GM19452 (cell line): ENCODE results near the gene LGALS7.
"Not testable (repeated sequence)": the region's sequence is repeated elsewhere in the genome, so short reads cannot be mapped to it uniquely, and the experiment has no call there.

Experiments
- ATAC-seq: cut with Tn5 transposase; IDR thresholded peaks from one replicate; pipeline ENCODE4 v1.9.1; 2021; ENCODE audit not compliant: unreplicated experiment

Gene LGALS7

DNA sequence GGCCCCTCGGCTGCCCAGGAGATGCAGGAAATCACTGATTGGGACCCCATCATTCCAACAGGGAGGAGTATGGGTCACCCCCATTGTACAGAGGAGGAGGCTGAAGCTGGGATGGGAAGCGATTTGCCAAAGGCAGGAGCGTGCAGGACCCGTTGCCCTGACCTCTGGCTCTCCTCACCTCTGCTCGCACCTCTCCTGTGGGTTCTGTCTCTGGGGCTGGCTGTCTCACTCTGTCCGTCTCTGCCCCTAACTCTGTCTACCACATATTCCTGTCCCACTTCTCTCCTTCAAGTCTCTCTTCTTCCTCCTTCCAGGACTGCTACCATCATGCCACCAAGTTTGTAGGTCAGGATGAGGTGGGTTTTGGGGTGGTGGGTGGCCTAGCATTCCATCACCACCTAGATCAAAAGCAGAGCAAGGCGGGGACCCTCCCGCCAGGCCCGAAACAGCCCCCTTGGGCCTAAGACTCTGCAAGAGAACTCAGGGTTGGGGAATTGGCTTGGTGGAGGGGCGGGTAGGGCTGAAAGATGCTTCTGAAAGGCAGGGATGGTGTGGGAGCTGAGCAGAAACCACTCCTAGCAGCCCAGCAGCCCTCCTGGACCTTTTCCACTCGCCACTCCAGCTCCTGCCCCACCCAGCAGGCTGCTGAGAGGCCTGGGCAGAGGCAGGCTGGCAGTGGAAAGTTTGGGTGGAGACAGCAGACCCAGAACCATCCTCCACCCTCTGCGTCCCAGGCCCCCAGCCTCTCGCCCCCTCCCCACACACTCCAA lies 1.0 kb upstream of the LGALS7 start:
- ATAC-seq = no peak

GRCh38 chr19:38771569-38771968 lies 1.7 kb downstream of the LGALS7 start:
- ATAC-seq = not testable (repeated sequence)

- not testable (repeated sequence) for ATAC-seq
Observed at GRCh38 chr19:38770949-38771275, 2.4 kb downstream of the LGALS7 start.

DNA sequence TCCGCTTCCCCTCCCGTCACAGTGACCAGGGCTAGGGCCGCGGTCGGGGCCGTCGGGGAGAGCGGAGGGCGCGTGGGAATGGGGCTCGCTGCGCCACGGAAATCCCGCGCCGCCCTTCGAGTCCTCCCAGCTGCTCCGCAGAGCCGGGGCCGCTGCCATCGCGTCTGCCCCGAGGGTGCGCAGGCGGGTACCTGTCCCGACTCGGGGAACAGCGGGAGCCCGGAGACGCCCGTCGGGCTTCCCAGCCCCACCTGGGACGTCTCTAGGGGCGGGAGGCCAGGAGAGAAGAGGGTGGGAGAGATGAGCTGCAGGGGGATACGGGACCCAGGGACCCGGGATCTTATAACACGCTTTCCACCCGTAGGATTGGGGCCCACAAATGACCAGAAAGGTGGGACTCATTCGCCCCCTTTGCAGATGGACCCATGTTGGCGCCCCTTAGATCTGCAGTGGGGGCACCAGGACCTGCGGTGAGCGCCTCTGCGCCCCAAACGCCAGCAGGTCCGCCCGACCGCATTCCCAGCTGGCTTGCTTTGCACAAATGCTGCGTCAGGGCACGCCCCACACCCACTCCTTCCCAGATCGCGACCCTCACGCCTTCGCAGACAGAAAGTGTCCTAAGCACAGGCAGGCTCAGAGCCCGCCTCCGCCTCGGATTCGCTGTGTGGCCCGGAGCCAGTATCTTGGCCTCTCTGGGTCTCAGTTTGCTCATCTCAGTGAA lies 2.9 kb downstream of the LGALS7 start:
- ATAC-seq = not testable (repeated sequence)

- no peak for ATAC-seq
Observed at GRCh38 chr19:38769635-38770211, 3.6 kb downstream of the LGALS7 start.

DNA sequence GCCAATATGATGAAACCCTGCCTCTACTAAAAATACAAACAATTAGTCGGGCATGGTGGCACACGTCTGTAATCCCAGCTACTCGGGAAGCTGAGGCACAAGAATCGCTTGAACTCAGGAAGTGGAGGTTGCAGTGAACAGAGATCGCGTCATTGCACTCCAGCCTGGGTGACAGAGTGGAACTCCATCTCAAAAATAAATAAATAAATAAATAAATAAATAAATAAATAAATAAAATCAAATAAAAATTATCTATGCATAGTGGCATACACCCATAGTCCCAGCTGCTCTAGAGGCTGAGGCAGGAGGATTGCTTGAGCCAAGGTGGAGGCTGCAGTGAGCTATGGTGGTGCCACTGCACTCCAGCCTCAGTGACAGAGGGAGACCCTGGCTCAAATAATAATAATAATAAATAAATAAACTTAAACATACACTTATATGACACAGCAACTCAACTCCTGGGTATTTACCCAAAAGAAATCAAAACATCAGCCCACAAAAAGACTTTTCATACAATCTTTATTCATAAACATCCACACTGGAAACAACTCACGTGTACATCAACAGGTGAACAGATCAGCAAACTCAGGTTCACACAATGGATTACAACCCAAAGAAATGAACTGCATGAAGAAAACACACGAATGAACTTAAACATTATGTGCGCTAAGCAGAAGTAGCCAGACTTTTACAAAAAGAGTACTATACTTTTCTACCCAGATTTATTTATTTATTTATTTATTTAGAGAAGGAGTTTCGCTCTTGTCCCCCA lies 6.9 kb downstream of the LGALS7 start:
- ATAC-seq = no peak

DNA sequence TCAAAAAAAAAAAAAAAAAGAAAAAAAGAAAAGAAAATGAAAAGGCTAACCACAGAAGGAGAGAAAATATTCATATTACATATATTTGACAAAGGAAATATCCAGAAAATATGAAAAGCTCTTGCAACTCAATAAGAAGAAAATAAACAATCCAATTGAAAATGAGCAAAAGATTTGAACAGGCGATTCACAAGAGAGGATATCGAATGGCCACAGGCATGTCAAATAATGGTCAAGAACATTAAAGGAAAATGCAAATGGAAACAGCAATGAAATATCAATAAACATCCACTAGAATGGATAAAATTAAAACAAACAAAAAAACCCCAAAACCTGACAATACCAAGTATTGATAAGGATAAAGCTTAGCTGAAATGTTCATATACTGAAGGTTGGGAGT lies 8.1 kb downstream of the LGALS7 start:
- ATAC-seq = no peak

DNA sequence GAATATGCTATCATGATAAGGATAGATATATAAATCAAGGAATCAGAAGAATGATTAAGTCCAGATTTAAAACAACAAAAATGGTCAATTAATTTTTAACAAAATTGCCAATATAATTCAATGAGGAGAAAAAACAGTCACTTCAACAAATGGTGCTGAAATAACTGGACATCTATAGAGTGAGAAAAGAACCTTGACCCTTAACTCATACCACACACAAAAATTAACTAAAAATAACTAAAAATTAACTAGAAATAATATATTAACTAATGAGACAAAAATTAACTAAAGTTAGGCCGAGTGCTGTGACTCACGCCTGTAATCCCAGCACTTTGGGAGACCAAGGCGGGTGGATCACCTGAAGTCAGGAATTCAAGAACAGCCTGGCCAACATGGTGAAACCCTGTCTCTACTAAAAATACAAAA lies 9.5 kb downstream of the LGALS7 start:
- no peak for ATAC-seq

GRCh38 chr19:38761884-38762389 lies 11.4 kb downstream of the LGALS7 start:
- ATAC-seq = not testable (repeated sequence)

GRCh38 chr19:38760805-38761517 lies 12.4 kb downstream of the LGALS7 start:
- ATAC-seq = not testable (repeated sequence)

DNA sequence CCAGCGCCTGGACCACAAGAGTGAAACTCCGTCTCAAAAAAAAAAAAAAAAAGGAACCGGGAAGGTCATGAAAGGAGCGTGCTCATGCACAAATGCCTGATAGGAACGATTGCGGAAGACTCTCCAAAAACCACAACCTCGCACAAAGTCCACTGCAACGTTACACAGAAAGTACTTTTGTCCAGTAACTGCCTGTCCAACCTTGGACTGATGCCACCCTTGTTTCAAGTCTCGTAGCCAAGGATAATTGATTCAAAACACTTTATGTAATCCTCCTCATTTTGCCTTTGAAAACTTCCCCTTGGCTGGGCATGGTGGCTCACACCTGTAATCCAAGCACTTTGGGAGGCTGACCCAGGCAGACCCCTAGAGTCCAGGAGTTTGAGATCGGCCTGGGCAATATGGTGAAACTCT lies 13.7 kb downstream of the LGALS7 start:
- no peak for ATAC-seq

- not testable (repeated sequence) for ATAC-seq
Observed at GRCh38 chr19:38754196-38754595, 19.1 kb downstream of the LGALS7 start.

DNA sequence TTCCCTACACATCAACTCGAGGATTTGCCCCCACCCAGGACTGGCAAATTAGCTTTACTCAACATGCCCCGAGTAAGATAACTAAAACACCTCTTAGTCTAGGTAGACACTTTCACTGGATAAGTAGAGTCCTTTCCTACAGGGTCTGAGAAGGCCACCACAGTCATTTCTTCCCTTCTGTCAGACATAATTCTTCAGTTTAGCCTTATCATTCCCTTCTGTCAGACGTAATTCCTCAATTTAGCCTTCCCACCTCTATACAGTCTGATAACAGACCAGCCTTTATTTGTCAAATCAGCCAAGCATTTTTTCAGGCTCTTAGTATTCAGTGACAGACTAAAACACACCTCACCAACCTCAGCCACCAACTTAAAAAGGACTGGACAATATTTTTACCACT lies 19.5 kb downstream of the LGALS7 start:
- ATAC-seq = not testable (repeated sequence)

- no peak for ATAC-seq
Observed at GRCh38 chr19:38745316-38745715, 28.0 kb downstream of the LGALS7 start.

- ATAC-seq = no peak
Observed at GRCh38 chr19:38744874-38745273, 28.4 kb downstream of the LGALS7 start.

DNA sequence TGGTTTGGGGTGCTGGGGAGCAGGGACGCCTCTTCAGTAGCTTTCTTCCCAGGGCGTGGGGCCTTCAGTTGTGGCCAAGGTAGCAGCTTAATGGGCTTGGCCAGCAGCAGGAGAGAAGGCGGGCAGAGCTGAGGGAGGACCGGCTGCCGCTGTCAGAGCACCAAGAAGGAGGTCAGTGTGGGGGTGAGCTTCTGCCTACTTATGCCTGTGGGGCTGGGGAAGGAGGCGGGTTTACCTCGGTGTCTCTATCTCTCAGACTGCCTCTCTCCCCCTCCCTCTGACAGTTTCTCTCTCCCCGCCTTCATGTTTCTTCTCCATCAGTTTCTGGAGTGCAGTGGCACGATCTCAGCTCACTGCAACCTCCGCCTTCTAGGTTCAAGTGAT lies 29.0 kb downstream of the LGALS7 start, which contains the start of gene CAPN12:
TSS of gene CAPN12 (minus strand) at position 177 of the 384 bp plus-strand sequence. CDS start 309 bp downstream, outside the sequence.
- no peak for ATAC-seq

- ATAC-seq = no peak
Observed at GRCh38 chr19:38743394-38744297, 29.7 kb downstream of the LGALS7 start.

GRCh38 chr19:38742906-38743305 lies 30.4 kb downstream of the LGALS7 start:
- ATAC-seq = no peak

DNA sequence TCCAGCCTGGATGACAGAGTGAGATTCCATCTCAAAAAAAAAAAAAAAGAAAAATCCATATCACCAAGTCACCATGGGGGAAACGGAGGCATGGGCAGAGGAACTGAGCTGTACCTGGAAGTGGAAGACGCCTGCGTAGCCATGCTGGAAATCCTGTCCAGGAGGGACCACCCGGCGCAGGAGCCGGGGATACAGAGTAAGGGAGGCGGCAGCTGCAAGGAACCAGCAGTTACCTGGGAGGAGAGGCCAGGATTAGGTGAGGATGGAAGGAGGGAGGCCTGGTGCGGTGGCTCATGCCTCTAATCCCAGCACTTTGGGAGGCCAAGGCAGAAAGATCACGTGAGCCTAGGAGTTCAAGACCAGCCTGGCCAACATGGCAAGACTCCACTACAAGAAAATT lies 31.0 kb downstream of the LGALS7 start:
- no peak for ATAC-seq
